ENCODE measurements around the gene EXOC3L2.

EXOC3L2 gene

DNA sequence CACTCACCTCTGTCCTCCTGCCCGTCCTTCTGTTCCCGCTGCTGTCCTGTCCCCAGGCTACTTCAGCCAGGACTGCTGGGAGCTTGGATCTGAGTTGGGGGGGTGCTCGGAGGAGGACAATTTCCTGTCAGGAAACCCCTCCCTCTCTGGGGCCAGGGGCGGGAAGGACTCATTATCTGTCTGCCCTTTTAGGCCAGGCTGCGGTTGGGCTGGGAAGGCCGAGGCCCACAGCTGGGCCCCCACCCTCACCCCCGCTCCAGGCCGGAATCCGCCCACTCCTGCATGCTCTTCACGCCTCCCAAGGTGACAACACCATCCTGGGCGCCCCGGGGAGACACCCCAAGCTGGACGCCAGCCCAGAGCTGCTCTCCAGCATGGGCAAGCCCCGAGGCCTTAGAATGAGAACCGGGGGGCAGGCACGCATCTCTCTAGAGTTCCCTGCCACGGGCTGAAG is at the start of gene EXOC3L2:
TSS of gene EXOC3L2 (minus strand) at position 74 of the 454 bp plus-strand sequence. CDS start 6,362 bp downstream, outside the sequence.
- CTCF ChIA-PET, result interaction anchor here (0.6 kb wide), 1 partner anchor 17 kb away, joined by 3 read pairs; no protein-coding TSS in a partner anchor
- POLR2A ChIA-PET, result no interaction called here
- no peak for DNase-seq (ENCODE audit: low read depth, low spot score)
- no peak within 1 kb of the TSS for H3K4me3 ChIP-seq (ENCODE audit: low read depth, low read length)
- TF ChIP-seq, protein P1, sequence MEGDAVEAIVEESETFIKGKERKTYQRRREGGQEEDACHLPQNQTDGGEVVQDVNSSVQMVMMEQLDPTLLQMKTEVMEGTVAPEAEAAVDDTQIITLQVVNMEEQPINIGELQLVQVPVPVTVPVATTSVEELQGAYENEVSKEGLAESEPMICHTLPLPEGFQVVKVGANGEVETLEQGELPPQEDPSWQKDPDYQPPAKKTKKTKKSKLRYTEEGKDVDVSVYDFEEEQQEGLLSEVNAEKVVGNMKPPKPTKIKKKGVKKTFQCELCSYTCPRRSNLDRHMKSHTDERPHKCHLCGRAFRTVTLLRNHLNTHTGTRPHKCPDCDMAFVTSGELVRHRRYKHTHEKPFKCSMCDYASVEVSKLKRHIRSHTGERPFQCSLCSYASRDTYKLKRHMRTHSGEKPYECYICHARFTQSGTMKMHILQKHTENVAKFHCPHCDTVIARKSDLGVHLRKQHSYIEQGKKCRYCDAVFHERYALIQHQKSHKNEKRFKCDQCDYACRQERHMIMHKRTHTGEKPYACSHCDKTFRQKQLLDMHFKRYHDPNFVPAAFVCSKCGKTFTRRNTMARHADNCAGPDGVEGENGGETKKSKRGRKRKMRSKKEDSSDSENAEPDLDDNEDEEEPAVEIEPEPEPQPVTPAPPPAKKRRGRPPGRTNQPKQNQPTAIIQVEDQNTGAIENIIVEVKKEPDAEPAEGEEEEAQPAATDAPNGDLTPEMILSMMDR (IDR thresholded peaks at IDR 0.05; ENCODE audit: insufficient read depth, low read length, missing control alignments), result no peak

DNA sequence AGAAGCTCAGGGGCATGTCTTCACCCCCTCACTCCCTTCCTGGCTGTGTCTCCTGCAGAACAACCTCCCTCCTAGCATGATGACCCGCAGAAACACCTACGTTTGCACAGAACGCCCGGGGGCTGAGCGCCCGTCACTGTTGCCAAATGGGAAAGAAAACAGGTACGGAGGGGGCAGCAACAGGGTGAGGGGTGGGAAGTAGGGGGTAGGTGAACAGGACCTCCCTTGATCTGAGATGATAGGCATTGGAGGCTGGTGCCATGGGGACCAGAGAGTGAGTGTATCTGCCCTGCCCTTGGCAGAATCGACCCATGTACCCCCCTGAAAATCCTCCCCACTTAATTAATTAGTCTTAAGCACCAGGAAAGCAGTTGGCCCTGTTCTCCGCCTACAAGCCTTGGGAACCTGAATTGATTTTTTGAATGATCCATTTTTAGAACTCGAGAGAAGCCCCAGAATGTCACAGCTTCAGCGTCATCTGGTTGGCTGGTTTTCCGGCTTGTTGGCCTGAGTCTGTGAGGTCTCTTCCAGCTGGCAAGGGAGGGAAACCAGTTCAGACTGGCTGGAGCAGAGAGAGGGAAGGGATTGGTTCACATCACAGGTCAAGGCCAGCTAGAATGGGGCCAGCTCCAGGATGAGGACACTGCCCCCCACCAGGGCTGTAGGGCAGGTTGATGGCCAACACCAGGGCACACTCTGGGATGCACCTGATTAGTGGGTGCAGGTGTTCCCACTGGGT is 49.3 kb upstream of the EXOC3L2 start:
- ChIA-PET POLR2A (no interaction called here), CTCF (no interaction called here)
- TF ChIP-seq, protein P1 (IDR thresholded peaks at IDR 0.05; ENCODE audit: insufficient read depth, low read length, missing control alignments), result no peak
- DNase-seq (ENCODE audit: low read depth, low spot score), result no peak
- no peak overlapping the region for H3K4me3 ChIP-seq (ENCODE audit: low read depth, low read length)

DNA sequence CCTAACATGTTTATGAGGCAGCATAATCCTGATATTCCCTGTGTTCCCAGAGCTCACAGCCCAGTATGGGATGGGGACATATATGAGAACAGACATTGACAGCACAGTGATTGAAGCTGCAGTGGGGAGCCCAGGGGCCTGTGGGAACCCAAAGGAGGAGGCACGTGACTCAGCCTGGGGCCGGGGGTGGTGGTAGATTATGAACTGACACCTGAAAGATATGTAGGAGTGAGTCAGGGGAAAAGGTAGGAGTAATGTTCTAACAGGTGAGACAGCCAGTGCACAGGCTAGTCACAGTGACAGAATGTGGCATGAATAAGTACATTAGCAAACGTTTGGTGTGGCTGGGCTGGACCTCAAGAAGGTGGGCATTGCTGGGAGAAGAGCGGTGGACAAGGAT is 48.5 kb upstream of the EXOC3L2 start:
- ChIA-PET CTCF (no interaction called here), POLR2A (no interaction called here)
- TF ChIP-seq, protein P1 (IDR thresholded peaks at IDR 0.05; ENCODE audit: insufficient read depth, low read length, missing control alignments), result no peak
- no peak for DNase-seq (ENCODE audit: low read depth, low spot score)
- no peak overlapping the region for H3K4me3 ChIP-seq (ENCODE audit: low read depth, low read length)

DNA sequence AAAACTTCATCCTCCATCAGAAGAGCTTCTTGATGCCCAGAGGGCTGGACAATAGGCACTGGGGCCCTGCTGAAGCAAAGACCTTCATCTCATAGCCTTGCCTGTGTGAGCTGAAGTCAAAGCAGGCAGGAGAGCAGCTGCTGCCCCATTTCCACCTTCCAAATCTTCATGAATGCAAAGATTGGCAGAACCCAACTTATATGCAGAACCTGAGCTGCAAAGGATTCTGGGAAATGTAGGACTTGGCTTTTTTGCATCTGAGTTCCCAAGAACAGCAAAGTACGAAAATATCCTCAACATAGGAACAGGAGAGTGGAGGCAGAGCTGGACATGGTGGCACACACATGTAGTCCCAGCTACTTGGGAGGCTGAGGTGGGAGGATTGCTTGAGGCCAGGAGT is 46.6 kb upstream of the EXOC3L2 start:
- no peak overlapping the region for H3K4me3 ChIP-seq (ENCODE audit: low read depth, low read length)
- ChIA-PET CTCF (no interaction called here), POLR2A (no interaction called here)
- DNase-seq (ENCODE audit: low read depth, low spot score), result no peak
- TF ChIP-seq, protein P1 (IDR thresholded peaks at IDR 0.05; ENCODE audit: insufficient read depth, low read length, missing control alignments), result no peak

DNA sequence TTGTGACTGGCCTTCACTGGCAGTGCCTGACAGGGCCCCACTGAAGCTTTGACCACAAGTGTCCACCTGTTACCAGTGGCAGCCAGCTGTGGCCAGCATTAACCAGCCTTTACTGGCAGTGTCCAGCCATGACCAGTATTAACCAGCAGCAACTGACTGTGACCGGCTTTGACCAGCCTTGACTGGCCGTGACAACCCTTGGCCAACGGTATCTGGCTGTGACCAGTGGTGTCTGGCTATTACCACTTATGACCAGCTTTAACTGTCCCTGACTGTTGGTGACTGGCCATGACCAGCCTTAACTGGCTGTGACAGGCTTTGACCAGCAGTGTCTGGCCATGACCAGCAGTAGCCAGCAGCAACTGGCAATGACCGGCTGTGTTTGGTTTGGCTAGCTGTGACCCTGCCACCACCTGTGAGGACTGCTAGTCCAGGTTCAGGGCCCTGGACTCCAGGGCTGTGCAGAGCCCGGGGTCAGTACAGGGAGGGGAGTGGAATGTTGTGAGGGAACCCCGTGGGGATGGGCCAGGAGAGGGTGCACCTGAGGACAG is 45.2 kb upstream of the EXOC3L2 start:
- TF ChIP-seq, protein P1 (IDR thresholded peaks at IDR 0.05; ENCODE audit: insufficient read depth, low read length, missing control alignments), result no peak
- no peak for DNase-seq (ENCODE audit: low read depth, low spot score)
- POLR2A ChIA-PET, result no interaction called here
- CTCF ChIA-PET, result no interaction called here
- H3K4me3 ChIP-seq (ENCODE audit: low read depth, low read length), result no peak overlapping the region

DNA sequence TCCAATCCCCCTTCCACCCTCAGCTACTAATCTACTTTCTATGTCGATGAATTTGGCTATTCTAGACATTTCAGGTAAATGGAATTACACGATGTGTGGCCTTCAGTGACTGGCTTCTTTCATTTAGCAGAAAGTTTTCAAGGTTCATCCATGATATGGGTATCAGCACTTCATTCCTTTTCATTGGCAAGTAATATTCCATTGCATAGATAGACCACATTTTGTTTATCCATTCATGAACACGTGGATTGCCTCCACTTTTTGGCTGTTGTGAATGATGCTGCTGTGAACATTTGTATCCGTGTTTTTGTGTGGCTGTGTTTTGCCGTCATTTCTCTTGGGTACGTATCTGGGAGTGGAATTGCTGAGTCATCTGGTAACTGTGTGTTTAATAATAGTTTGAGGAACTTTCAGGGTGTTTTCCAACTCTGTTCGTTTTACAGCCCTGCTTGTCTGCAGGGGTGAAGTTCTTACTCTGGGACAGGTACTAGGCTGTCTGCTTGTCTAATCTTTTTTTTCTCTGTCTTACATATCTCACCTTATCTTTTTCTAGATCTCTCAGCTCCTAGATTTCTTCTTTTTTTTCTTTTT is 38.3 kb upstream of the EXOC3L2 start:
- no peak for DNase-seq (ENCODE audit: low read depth, low spot score)
- TF ChIP-seq, protein P1 (IDR thresholded peaks at IDR 0.05; ENCODE audit: insufficient read depth, low read length, missing control alignments), result no peak
- ChIA-PET CTCF (no interaction called here), POLR2A (no interaction called here)
- no peak overlapping the region for H3K4me3 ChIP-seq (ENCODE audit: low read depth, low read length)
